Thyroid gland (tissue), 4 donors: Measurements from ENCODE around the gene AANAT.

Experiments
- CTCF ChIP-seq, 6 experiments: fragments of 200-600 bp in 3 of 6; fragments of 450-650 bp in 3 of 6; sonication (generic) in 3 of 6; IDR thresholded peaks; one replicate each; pipeline ENCODE4 v1.5.1; 2016 to 2019; ENCODE audit warnings: antibody characterized with exemption in 6 of 6, mild to moderate bottlenecking in 2 of 6, inconsistent platforms in 1 of 6, moderate library complexity in 1 of 6
- POLR2A ChIP-seq, 2 donors: fragments of 450-650 bp; IDR thresholded peaks; one replicate each; pipeline ENCODE4 v1.6.1; 2017; ENCODE audit warnings: antibody characterized with exemption in 2 of 2, mild to moderate bottlenecking in 2 of 2, moderate library complexity in 1 of 2

- TF ChIP-seq CTCF (IDR thresholded peaks at IDR 0.05) (no peak), POLR2A (IDR thresholded peaks at IDR 0.05) (no peak)
Measured at GRCh38 chr17:76451506-76451905, 15.9 kb upstream of the AANAT start.
